ENCODE results near the gene PTPRCAP.
"Not testable (repeated sequence)": the region's sequence is repeated elsewhere in the genome, so short reads cannot be mapped to it uniquely, and the experiment has no call there.

The PTPRCAP gene

GRCh38 chr11:67440229-67441097 is 3.0 kb upstream of the PTPRCAP start:
- DNase-seq (ENCODE audit: low spot score) = no peak

GRCh38 chr11:67439321-67440228 is 2.1 kb upstream of the PTPRCAP start:
- DNase-seq (ENCODE audit: low spot score) = peak; percentile 58

- DNase-seq (ENCODE audit: low spot score) = no peak
Measured at GRCh38 chr11:67438158-67438902, 848 bp upstream of the PTPRCAP start.

- no peak for DNase-seq (ENCODE audit: low spot score)
Measured at GRCh38 chr11:67437809-67438157, 301 bp upstream of the PTPRCAP start.

GRCh38 chr11:67436459-67437081 is 912 bp downstream of the PTPRCAP start:
- no peak for DNase-seq (ENCODE audit: low spot score)

GRCh38 chr11:67435727-67436458 is 1.6 kb downstream of the PTPRCAP start:
- DNase-seq (ENCODE audit: low spot score) = no peak

- DNase-seq (ENCODE audit: low spot score) = no peak
Measured at GRCh38 chr11:67435031-67435726, 2.3 kb downstream of the PTPRCAP start.

- no peak for DNase-seq (ENCODE audit: low spot score)
Measured at GRCh38 chr11:67434395-67434881, 3.0 kb downstream of the PTPRCAP start.

GRCh38 chr11:67433536-67434394 is 3.7 kb downstream of the PTPRCAP start:
- DNase-seq (ENCODE audit: low spot score) = no peak

GRCh38 chr11:67432655-67433349 is 4.7 kb downstream of the PTPRCAP start:
- no peak for DNase-seq (ENCODE audit: low spot score)

GRCh38 chr11:67431346-67432249 is 5.9 kb downstream of the PTPRCAP start:
- DNase-seq (ENCODE audit: low spot score) = no peak

GRCh38 chr11:67429722-67430121 is 7.8 kb downstream of the PTPRCAP start:
- DNase-seq (ENCODE audit: low spot score) = no peak

- no peak for DNase-seq (ENCODE audit: low spot score)
Measured at GRCh38 chr11:67429038-67429668, 8.3 kb downstream of the PTPRCAP start.

GRCh38 chr11:67428052-67429001 is 9.2 kb downstream of the PTPRCAP start, which contains the start of gene RPS6KB2:
RPS6KB2 (plus strand) TSS chr11:67428494; CDS start chr11:67428546, 52 bp downstream.
- peak; percentile 98 for DNase-seq (ENCODE audit: low spot score)

- DNase-seq (ENCODE audit: low spot score) = not testable (repeated sequence)
Measured at GRCh38 chr11:67427364-67427859, 10.1 kb downstream of the PTPRCAP start.

Data from Ammon's horn (tissue), 1 donor.